Measurements from ENCODE around the gene PRKCSH. TPM values are rescaled to one million over a fixed set of nuclear protein-coding genes. Genes with fewer than 3 reads are reported as not detected.
A peak's percentile ranks its signal among the peaks of the same experiment; 100 is the strongest.

PRKCSH gene
- total RNA-seq, 1 donor from 2014 or later = 120 TPM

DNA sequence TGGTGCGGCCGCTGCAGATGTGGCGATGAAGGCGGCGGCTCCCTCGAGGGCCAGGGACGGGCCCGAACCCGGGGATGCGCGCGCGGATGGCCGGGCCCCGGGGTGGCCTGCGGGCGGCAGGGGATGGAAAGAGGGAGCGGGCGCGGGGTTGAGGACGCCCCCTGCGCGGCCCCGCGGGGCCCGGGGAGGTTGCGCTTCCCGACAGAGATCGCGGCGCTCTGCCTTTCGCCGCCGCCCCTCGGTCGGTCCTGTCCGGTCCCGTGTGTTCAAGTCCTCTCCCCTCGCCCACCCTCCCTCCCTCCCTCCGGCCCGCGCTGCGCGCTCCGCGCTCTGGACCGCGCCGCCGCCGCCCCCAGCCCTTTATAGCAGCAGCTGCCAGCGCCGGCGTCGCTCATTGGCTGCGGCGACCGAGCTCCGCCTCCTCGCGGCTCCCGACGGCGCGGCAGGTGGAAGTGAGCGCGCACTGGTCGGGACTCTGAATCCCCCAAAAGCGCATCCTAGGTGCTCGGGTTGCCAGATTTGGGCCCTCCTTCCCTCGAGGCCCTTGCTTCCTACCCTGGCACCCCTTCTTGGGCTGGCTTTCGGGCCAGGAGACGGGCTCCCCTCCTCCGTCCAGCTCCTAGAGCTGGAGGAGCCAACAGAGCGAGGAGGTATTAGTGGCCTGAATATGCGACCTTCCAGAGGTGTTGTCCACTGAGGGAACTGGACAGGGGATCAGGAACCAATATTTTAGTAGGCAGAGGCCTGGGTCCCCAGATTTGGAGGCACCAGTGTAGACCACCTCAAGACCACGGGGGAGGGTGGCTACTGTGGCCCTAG is 45.5 kb downstream of the PRKCSH start, which contains the start of gene ELAVL3:
ELAVL3 (minus strand) TSS at position 332 of the 819 bp plus-strand sequence. CDS start 438 bp downstream, outside the sequence.
- Histone ChIP-seq H3K4me3 (peak within 1 kb of the TSS; percentile 62), H3K4me1 (peaks cover 44% of the 10 kb centered on the region), H3K9me3 (replicated peaks) (no peaks in the 10 kb centered on the region), H3K27me3 (ENCODE audit: low read depth) (peaks cover 74% of the 10 kb centered on the region), H3K36me3 (peaks cover 8% of the 10 kb centered on the region), H3K27ac (replicated peaks) (peak within 1 kb of the TSS; percentile 12)
- TF ChIP-seq, protein P1, sequence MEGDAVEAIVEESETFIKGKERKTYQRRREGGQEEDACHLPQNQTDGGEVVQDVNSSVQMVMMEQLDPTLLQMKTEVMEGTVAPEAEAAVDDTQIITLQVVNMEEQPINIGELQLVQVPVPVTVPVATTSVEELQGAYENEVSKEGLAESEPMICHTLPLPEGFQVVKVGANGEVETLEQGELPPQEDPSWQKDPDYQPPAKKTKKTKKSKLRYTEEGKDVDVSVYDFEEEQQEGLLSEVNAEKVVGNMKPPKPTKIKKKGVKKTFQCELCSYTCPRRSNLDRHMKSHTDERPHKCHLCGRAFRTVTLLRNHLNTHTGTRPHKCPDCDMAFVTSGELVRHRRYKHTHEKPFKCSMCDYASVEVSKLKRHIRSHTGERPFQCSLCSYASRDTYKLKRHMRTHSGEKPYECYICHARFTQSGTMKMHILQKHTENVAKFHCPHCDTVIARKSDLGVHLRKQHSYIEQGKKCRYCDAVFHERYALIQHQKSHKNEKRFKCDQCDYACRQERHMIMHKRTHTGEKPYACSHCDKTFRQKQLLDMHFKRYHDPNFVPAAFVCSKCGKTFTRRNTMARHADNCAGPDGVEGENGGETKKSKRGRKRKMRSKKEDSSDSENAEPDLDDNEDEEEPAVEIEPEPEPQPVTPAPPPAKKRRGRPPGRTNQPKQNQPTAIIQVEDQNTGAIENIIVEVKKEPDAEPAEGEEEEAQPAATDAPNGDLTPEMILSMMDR (IDR thresholded peaks at IDR 0.05; ENCODE audit: borderline replicate concordance) = peak; percentile 15
- no peak for DNase-seq
- intact Hi-C loops (cut with micrococcal nuclease) = no loop called here

DNA sequence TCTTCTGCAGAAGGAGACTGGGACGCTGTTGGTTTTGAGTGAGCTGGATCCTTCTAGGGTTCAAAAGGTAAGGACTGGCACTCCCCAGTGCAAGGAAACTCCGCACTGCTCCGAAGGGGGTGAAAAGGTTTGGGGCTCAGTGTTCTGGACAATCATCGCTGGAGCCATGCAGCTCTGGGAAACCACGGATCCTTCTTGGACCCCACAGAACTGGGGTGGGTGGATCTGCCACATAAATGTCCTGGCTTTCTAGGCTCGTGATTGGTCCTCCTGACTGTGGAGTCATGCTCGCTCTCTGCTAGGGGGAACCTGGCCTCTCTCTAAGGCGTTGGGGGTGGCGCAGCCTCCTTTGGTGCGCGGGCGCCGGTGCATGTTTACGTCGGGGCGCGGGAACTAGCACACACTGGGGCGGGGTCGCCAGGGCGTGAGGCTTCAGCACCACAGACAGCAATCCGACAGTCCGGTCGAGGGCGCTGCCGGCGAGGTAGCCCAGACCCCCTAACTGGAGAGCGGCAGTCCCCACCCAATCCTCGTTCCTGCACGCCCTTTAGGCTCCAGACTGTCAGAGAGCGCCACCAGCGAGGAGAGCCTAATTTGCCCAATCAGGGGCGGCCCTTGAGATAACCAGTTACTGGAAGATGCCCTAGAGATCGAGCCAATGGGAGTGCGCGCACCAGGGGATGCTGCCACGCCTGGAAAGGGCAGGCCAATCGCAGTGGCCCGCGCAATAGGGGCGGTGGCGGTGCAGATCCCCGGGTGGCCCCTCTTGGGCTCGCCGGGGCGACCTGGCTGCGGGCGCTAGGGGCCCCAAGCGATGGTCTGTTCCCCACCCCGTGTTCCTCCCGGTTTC is 46.3 kb downstream of the PRKCSH start:
- Histone ChIP-seq H3K36me3 (peaks cover 13% of the 10 kb centered on the region), H3K9me3 (replicated peaks) (no peaks in the 10 kb centered on the region), H3K27ac (replicated peaks) (peak overlapping the region; percentile 9), H3K27me3 (ENCODE audit: low read depth) (peaks cover 74% of the 10 kb centered on the region), H3K4me1 (peaks cover 44% of the 10 kb centered on the region), H3K4me3 (peak overlapping the region; percentile 62)
- intact Hi-C loops (cut with micrococcal nuclease) = no loop called here
- peak; percentile 67 for DNase-seq
- TF ChIP-seq, protein P1 (IDR thresholded peaks at IDR 0.05; ENCODE audit: borderline replicate concordance) = no peak

DNA sequence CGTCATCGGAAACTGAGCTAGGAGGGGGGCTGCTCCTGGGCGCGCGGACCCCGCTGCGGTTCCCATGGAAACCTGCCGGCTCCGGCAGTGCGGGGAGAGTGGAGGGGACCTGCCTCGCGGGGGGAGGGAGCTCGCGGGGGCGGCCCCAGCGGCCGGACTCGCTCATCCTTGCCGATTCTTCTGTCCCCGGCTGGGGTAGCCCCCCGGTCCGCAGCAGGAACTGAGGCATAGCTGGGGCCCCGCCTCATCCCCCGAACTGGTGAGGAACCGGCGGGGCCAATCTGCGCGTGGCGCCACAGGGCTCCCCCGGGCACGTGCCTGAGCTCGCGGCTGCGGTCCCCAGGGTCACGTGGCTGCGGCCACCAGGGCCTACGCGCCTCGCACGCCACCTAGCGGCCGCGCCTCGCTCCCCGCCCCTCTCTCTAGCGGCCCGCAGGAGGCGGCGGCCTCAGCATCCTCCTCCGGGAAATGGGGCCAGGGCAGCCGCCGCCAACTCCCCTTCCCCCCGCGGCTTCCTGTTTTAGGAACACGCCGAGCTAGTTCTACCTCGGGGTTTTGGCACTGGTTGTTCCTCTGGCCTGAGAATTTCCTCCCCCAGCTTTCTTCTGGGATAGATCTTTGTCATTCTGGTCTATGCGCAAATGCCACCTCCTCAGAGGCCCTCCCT is 47.1 kb downstream of the PRKCSH start:
- Histone ChIP-seq H3K9me3 (replicated peaks) (no peaks in the 10 kb centered on the region), H3K27me3 (ENCODE audit: low read depth) (peaks cover 74% of the 10 kb centered on the region), H3K36me3 (peaks cover 20% of the 10 kb centered on the region), H3K27ac (replicated peaks) (peak overlapping the region; percentile 9), H3K4me1 (peaks cover 44% of the 10 kb centered on the region), H3K4me3 (peak overlapping the region; percentile 62)
- TF ChIP-seq, protein P1 (IDR thresholded peaks at IDR 0.05; ENCODE audit: borderline replicate concordance) = peak; percentile 92
- peak; percentile 84 for DNase-seq
- intact Hi-C loops (cut with micrococcal nuclease) = no loop called here

DNA sequence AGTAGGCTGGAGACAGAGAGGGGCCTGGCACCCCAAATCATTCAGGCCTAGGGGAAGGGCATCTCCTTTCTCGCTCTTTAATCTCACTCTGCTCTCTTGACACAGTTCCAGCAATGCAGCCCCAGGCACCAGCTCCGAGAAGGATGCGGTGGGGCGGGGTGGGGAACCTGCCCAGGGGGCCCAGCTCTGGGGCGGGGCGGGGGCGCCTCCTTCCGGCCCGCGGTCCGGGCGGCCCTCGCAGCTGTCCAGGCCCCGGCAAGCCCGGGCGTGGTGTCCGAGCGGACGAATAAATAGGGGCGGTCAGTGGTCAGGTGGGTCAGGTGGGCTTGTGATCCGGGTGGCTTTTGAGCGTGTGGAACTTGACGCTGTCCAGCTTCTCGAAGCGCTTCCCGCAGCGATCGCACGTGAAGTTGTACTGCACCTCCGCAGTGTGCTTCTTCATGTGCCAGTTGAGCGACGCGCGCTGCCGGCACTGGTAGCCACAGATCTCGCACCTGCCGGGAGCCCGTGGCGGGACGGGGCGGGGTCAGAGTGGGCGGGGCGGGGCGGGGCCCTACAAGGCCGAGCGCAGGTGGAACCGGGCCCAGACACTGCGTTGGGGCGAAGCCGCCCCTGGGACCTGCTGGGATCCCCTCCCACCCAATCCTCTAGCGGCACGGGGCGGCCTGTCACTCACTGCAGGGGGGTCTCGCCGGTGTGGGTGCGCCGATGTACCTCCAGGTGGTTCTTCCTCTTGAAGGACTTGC is 48.1 kb downstream of the PRKCSH start:
- Histone ChIP-seq H3K27me3 (ENCODE audit: low read depth) (peaks cover 71% of the 10 kb centered on the region), H3K4me3 (no peak overlapping the region), H3K9me3 (replicated peaks) (no peaks in the 10 kb centered on the region), H3K4me1 (peaks cover 44% of the 10 kb centered on the region), H3K36me3 (peaks cover 25% of the 10 kb centered on the region), H3K27ac (replicated peaks) (no peak overlapping the region)
- intact Hi-C loops (cut with micrococcal nuclease) = no loop called here
- TF ChIP-seq, protein P1 (IDR thresholded peaks at IDR 0.05; ENCODE audit: borderline replicate concordance) = no peak
- DNase-seq = no peak

Measured in left ventricle myocardium inferior (tissue), 1 donor.